Neuron (in vitro differentiated cells): ENCODE data around the gene VDR.

Experiments used
- H2AFZ ChIP-seq: one replicate; pipeline ENCODE4 v1.6.1; 2013; ENCODE audit warnings: low read depth, mild to moderate bottlenecking, inconsistent platforms, low read length, moderate library complexity
- H3K27me3 ChIP-seq: one replicate; pipeline ENCODE4 v1.6.1; 2013; ENCODE audit warnings: low read length; ENCODE audit not compliant: insufficient read depth
- H3K36me3 ChIP-seq: one replicate; pipeline ENCODE4 v1.6.1; 2013; ENCODE audit warnings: low read length; ENCODE audit not compliant: insufficient read depth
- H3K4me1 ChIP-seq: one replicate; pipeline ENCODE4 v1.6.1; 2013; ENCODE audit warnings: low read length; ENCODE audit not compliant: insufficient read depth
- H3K4me3 ChIP-seq: 2 replicates; pipeline ENCODE4 v1.5.1; 2013; ENCODE audit warnings: mild to moderate bottlenecking, low read length, moderate library complexity
- H3K9me3 ChIP-seq: one replicate; pipeline ENCODE4 v1.6.1; 2013; ENCODE audit warnings: low read length

VDR gene

DNA sequence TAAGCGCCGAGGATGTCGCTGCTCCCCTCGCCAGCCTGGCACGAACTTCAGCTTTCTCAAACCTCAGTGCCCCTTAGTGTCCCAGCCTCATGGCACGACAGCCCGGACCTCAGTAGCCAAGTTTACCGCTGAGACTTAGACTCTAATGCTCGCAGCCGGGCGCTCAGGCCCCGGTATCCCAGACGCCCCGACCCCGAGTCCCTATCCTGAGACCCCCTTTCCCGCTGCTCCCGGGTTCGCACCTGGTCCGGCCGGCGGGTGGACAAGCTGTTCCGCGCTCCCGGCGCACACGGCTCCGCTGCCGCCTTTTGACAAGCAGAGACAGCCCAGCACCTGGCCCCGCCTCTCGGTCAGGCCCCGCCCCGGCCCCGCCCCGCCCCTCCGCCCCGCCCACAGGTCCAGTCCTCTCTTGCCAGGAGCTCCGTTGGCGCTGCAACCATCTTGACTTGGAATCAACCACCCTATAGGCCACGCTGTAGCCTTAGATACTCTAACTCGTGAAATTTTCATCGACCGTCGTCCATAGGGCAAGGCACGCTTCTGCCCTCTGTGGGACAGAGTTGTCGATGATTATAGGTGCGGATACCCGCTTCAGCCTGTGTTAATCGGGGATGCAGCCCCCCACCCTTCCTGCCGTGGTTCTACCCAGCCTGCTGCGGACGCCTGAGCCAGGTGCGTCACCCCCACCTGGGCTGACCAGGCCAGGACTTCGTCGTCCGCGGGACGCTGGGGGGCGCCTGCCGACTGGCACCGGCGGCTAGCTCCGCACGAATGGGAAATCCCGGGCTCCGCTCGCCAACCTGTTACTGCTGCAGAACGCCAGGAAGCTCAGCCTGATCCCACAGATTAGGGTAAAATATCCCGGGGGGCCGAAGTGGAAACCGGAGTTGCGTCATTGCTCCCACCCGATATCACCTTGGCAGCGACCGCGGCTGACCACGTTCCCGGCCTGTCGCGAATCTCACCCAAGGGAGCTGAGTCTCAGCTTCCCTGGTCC lies at the start of gene VDR:
VDR (minus strand) TSS at position 282 of the 997 bp plus-strand sequence. CDS start 25,881 bp downstream, outside the sequence.
- H2AFZ ChIP-seq = no peak within 1 kb of the TSS
- peak within 1 kb of the TSS; percentile 28 for H3K4me3 ChIP-seq
- H3K4me1 ChIP-seq = peaks cover 3% of the 10 kb centered on the region
- H3K9me3 ChIP-seq = no peaks in the 10 kb centered on the region
- H3K36me3 ChIP-seq = no peaks in the 10 kb centered on the region
- H3K27me3 ChIP-seq = peaks cover 78% of the 10 kb centered on the region

DNA sequence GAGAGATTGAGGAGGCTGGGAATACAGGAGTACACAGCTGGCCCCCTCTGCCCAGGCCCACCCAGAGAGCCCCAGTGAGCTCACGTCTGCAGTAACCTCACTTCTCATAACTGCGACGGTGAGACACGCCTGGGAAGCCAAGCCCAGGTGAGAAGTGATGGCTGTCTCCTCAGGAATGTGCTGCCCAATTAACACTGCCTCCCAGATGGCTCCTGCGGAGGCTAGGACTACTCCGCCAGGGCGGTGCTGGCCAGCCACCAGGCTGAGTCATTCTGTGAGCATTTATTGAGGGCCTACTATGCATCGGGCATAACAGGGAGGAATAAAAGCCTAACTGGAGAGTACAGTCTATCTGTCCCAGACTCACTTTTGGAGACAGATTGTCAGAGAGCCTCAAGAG lies 49.3 kb upstream of the VDR start:
- H3K4me3 ChIP-seq = no peak overlapping the region
- H2AFZ ChIP-seq = no peak overlapping the region
- H3K36me3 ChIP-seq = no peaks in the 10 kb centered on the region
- H3K9me3 ChIP-seq = peaks cover 2% of the 10 kb centered on the region
- H3K4me1 ChIP-seq = no peaks in the 10 kb centered on the region
- peaks cover 13% of the 10 kb centered on the region for H3K27me3 ChIP-seq

DNA sequence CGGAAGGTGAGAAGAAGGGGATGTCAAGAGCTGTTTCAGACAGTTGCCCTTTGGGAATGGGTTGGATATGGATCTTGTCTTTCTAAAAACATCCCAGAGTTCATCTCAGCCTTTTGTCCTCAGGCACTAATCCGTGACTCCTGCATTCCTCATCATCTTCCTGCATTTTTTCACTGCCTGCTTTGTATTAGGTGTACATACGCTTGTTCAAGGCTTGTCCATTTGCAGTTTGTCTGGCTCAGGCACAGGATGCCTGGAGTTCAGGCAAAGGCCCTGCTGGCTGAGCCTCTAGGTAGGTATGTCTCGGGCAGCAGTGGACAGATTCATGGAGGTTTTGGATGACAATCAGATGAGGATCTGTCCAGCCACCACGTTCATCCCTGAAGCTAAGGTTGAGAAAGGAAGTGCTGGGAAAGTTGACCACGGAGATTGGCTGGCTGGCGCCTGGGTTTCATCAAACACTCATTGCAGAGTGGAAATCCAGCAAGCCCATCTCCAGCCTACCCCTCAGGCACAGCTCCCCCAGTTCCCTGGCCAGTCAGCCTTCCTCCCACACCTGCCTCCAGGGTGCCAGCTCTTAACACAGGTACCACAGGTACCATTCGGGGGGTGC lies 46.2 kb upstream of the VDR start:
- Histone ChIP-seq H3K4me1 (no peaks in the 10 kb centered on the region), H3K4me3 (no peak overlapping the region), H3K27me3 (peaks cover 20% of the 10 kb centered on the region), H3K9me3 (no peaks in the 10 kb centered on the region), H2AFZ (no peak overlapping the region), H3K36me3 (no peaks in the 10 kb centered on the region)

DNA sequence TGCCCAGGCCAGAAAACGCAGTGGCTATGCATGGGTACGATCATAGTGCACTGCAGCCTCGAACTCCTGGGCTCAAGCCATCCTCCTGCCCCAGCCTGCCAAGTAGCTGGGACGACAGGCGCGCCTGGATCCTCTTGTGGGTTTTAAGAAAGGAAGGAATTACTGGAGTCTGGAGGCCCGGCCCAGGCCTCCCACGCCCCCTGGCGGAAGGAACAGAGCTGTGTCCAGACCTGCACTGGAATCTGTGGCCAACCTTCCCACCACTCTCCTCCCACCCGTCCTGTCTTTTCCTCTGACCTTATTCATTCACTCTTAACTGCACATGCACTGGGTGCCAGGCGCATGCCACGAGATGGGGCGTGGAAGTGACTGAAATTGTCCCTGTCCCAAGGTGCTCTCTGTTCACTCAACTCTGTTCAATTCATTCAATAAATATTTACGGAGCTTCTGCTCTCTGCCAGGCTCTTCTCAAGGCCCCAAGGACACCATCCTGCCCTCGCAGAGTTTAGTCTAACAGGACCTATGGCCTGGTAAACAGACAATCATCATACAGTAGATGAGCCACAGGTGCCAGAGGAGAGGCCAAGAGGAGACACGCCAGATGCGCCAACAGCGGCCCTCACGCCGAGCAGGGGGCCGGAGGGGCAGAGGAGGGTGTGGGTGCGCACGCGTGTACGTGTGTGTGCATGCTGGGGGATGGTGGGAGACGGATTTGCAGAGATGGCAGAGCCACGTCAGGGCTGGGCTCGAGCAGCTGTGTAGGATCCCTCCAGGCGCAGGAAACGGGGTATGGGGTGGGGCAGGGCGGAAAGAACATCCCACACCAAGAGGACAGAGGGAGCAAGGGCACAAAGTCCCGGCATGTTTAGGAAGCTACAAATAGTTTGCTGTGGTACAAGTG lies 44.9 kb upstream of the VDR start:
- no peaks in the 10 kb centered on the region for H3K9me3 ChIP-seq
- H3K36me3 ChIP-seq = no peaks in the 10 kb centered on the region
- H3K27me3 ChIP-seq = peaks cover 22% of the 10 kb centered on the region
- H3K4me3 ChIP-seq = no peak overlapping the region
- H2AFZ ChIP-seq = no peak overlapping the region
- H3K4me1 ChIP-seq = no peaks in the 10 kb centered on the region

DNA sequence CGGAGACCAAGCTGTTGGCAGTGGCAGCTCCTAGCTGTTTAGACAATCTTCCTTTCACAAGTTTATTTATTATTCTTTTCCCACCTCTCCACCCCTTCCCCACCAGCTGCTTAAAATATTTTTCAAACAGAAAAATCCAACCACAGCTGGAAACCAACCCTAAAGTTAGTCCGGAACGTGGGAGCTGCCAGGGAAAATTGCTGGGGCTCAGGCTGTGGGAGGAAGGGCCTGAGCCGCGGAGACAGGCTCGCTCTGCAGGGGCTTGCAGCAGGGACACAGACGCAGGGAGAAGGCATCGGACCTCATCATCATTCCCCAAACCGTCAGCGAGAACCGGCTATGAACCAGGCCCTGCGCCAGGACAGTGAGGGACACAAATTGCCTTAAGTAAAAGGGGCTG lies 42.5 kb upstream of the VDR start:
- H3K36me3 ChIP-seq = no peaks in the 10 kb centered on the region
- H3K9me3 ChIP-seq = no peaks in the 10 kb centered on the region
- H3K4me3 ChIP-seq = no peak overlapping the region
- H3K27me3 ChIP-seq = peaks cover 26% of the 10 kb centered on the region
- H2AFZ ChIP-seq = no peak overlapping the region
- no peaks in the 10 kb centered on the region for H3K4me1 ChIP-seq

DNA sequence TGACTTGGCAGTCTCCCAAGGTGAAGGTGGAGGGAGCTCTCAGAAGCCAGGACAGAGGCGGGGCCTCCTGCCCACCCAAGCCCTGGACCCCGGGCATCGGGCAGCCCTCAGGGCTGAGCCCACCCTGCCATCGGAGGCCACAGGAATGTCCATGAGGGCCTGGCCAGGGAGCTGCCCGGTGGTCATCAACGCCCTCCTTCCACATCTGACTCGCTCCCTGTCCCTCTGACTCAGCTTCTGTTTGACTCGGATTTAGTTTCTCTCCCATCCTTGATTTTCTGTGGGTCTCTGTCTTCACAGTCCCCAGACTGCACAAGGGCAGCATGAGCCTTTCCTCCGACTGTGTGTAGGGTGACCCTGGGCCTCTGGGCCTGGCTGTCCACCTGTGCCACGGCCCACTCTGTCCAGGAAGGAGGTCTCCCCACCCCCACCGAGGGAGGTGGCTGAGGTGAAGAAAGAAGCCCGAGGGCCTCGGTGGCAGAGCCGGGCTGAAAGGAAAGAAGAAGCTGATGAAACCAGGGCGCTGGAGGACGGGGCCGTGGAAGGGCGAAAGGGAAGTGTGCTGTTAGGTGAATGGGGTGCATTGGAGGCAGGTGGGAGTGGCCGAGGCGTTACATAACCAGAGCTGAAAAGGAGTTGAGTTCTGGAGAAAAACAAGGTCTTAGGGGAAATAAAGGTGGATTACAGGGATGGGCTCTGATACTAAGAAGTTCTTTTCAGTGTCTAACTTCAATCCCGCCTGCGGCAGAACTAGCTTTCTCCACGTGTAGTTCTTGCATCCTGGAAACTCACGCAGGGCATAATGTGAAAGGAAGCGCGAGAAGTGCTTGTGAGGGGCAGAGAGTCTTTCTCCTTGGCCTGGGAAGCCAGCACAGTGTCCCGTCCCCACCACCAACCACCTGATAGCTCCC lies 41.9 kb upstream of the VDR start:
- H3K27me3 ChIP-seq = peaks cover 23% of the 10 kb centered on the region
- H3K4me3 ChIP-seq = no peak overlapping the region
- no peaks in the 10 kb centered on the region for H3K9me3 ChIP-seq
- no peak overlapping the region for H2AFZ ChIP-seq
- H3K4me1 ChIP-seq = no peaks in the 10 kb centered on the region
- H3K36me3 ChIP-seq = no peaks in the 10 kb centered on the region

DNA sequence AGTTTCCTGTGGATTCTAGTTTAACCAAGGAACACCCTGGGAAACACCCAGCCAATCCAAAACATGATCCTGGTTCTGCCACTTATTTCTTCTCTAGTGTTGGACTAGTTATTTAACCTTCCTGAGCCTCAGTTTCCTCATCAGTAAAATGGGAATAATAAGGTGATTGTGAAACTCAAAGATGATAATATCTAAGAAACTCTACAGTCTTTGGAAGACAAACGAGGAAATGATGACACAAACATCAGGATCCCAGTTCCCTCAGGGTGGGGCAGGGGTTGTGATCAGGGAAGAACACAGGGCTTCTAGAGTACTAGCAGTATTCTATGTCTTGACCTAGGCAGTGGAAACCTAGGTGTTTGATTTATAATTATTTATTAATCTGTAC lies 40.5 kb upstream of the VDR start:
- no peaks in the 10 kb centered on the region for H3K9me3 ChIP-seq
- H3K4me3 ChIP-seq = no peak overlapping the region
- no peak overlapping the region for H2AFZ ChIP-seq
- H3K4me1 ChIP-seq = no peaks in the 10 kb centered on the region
- H3K36me3 ChIP-seq = no peaks in the 10 kb centered on the region
- peaks cover 23% of the 10 kb centered on the region for H3K27me3 ChIP-seq

DNA sequence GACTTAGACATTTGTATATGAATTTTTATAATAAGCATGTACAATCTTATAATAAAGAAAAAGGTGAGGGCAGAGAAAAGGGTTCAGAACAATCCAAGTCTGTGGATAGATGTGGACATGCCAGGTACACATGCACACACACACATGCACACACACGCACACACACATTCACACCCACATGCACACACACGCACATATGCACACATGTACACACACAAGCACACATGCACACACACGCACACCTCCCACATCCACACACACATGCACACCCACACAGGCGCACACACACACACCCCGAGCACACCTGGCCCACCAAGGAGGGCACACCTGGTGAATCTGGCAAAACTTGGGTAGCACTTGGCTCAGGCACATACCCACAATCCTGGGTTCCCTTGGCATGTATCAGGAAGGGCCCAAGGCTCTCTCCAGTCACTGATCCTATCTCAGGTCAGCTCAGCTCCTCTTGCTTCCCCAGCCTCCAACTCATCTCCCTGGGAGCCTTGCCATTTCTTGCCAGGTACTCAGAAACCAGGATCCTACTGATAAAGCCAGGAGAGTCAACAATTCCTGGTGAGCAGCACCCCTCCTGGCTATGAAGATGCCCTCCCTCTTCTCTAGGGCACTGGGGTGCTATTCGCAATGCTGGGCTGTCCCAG lies 40.0 kb upstream of the VDR start:
- no peaks in the 10 kb centered on the region for H3K36me3 ChIP-seq
- H3K4me3 ChIP-seq = no peak overlapping the region
- no peaks in the 10 kb centered on the region for H3K4me1 ChIP-seq
- H3K27me3 ChIP-seq = peaks cover 23% of the 10 kb centered on the region
- H2AFZ ChIP-seq = no peak overlapping the region
- H3K9me3 ChIP-seq = no peaks in the 10 kb centered on the region

DNA sequence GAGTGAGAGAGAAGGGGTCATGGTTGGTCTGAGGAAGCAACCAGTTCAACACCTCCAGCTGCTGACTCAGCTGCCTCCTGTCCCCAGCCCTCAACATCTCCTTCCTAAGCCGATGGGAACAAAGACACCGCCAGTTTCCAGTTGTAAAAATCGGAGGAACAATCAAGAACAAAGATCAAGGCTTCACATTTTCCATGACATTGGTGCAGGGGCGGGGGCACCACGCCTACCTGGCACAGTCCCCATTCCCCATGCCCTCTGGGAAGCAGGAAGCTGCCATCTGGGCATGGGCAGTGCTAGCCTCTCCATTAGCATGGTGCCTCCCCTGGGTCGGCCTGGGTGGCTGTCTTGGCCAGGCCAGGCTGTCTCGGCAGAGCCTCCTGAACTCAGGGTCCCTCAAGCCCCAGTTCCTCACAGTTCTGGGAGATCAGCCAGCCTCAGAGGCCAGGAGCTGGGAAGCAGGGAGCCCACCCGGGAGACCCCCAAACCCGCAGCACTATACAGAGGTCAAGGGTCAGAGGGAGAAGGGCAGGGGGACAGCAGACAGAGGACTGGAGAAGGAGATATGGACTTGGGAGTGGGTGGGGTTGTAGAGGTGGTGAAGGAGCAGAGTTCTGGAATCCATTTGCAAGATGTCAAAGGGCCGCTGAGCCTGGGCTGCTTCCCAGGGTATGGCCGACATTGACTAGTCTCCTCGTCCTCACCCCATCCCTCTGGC lies 39.0 kb upstream of the VDR start:
- Histone ChIP-seq H2AFZ (no peak overlapping the region), H3K27me3 (peaks cover 23% of the 10 kb centered on the region), H3K4me1 (no peaks in the 10 kb centered on the region), H3K9me3 (no peaks in the 10 kb centered on the region), H3K4me3 (no peak overlapping the region), H3K36me3 (no peaks in the 10 kb centered on the region)

DNA sequence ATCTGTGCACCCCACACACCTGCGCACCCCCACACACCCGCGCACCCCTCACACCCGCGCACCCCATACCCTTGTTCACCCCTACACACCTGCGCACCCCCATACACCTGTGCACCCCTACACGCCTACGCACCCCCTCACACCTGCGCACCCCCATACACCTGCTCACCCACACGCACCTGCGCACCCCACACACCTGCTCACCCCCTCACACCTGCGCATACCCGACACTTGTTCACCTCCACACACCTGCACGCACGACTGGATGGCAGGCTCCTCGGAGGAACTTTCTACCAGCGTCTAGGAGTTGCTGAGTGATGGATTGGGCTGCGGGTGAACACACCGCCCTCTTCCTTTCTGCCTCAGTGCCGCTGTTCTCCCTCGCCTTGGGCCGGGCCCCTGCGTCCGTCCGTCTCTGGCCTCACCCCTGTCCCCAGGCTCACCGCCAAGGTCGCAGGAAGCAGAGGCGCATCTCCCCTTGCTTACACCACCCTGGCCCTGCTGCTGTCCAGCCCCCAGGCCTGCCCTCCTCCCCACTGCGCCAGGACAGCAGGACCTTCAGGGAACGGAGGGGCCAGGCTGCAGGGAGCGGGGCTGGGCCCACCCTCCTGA lies 37.9 kb upstream of the VDR start:
- Histone ChIP-seq H2AFZ (no peak overlapping the region), H3K36me3 (no peaks in the 10 kb centered on the region), H3K27me3 (peaks cover 23% of the 10 kb centered on the region), H3K9me3 (no peaks in the 10 kb centered on the region), H3K4me3 (no peak overlapping the region), H3K4me1 (no peaks in the 10 kb centered on the region)
